ENCODE results near the gene MAP1LC3A. TPM values are rescaled to one million over a fixed set of nuclear protein-coding genes. Genes with fewer than 3 reads are reported as not detected.

Gene MAP1LC3A
- total RNA-seq, 4 donors from 2014 or later, result 22.0 to 71.6 (median 63.5) TPM

DNA sequence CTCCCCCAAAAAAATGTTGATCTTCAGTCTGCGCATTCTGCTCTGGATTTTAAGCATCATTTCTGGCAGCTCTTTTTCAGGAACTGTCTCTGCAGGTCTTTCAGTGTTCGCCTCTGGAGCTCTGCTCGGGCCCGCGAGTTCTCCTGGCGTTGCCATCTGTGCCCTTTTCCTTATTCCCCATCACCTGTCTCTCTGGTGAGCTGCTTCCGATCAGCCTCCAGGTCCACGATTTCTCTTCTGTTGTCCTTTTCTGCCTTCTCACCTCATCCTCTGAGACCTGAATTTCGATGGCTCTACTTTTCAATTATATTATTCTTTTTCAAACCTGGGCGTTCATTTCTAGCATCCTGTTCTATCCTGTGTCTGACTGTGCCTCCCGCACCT is 590 bp upstream of the MAP1LC3A start:
- TF ChIP-seq, protein P1, sequence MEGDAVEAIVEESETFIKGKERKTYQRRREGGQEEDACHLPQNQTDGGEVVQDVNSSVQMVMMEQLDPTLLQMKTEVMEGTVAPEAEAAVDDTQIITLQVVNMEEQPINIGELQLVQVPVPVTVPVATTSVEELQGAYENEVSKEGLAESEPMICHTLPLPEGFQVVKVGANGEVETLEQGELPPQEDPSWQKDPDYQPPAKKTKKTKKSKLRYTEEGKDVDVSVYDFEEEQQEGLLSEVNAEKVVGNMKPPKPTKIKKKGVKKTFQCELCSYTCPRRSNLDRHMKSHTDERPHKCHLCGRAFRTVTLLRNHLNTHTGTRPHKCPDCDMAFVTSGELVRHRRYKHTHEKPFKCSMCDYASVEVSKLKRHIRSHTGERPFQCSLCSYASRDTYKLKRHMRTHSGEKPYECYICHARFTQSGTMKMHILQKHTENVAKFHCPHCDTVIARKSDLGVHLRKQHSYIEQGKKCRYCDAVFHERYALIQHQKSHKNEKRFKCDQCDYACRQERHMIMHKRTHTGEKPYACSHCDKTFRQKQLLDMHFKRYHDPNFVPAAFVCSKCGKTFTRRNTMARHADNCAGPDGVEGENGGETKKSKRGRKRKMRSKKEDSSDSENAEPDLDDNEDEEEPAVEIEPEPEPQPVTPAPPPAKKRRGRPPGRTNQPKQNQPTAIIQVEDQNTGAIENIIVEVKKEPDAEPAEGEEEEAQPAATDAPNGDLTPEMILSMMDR (IDR thresholded peaks at IDR 0.05; ENCODE audit: low read depth), result no peak

GRCh38 chr20:34559311-34560140 is 1.0 kb downstream of the MAP1LC3A start:
- TF ChIP-seq, protein P1 (IDR thresholded peaks at IDR 0.05; ENCODE audit: low read depth), result no peak

GRCh38 chr20:34560141-34560523 is 1.6 kb downstream of the MAP1LC3A start:
- TF ChIP-seq, protein P1 (IDR thresholded peaks at IDR 0.05; ENCODE audit: low read depth), result no peak

DNA sequence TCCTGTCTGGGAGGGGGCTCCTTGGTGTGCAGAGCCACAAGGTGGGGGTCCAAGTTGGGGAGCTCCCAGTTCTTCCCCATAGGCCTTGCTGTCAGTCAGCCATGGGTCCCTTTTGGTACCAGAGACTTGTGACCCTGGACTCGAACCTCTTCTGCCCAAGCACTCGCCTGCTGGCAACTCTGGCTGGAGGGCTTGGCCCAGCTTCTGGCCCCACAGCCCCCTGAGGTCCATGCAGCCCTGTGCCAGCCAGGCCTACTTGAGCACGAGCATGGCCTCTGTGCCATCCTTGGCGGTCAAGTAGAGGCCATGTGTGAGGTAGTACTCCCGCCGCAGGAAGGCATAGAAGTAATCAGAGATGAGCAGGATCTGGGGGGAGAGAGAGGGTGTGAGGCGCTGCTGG is 2.1 kb downstream of the MAP1LC3A start:
- TF ChIP-seq, protein P1 (IDR thresholded peaks at IDR 0.05; ENCODE audit: low read depth), result no peak

DNA sequence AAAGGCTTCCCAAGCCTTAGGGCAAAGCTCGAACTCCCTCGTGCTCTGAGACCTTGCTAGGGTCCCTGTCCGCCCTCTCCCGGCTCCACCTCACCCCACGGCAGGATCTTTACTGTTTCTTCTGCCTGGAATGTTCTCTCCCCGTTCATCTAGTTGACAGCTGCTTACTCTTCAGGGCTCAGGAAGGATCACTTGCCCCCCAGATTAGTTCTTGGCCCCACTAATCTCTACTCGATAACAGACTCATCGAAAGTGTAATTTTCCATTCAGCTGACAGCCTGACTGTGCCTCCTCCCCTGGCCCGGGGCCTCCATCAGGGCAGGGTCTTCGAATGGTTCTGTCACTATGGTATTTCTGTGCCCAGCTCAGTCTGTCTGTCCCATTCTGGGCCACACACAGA is 3.1 kb downstream of the MAP1LC3A start:
- TF ChIP-seq, protein P1 (IDR thresholded peaks at IDR 0.05; ENCODE audit: low read depth), result no peak

DNA sequence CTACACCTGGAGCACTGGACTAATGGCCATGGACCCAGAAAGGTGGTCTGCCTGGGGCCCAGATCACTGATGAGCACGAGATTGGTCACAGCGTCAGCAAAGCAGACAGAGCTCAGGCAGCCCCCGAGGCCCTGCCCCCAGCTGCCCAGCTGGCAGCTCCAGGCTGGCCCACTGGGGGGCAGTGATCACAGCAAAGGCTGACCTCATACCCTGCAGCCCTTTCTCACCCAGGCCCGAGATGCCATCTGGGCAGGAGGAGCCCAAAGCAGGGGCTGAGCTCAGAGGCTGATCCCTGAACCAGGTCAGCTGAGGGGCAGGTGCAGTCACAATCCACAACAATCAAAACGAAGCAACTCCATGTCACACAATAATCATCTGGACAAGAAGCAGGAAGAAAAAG is 4.1 kb downstream of the MAP1LC3A start:
- TF ChIP-seq, protein P1 (IDR thresholded peaks at IDR 0.05; ENCODE audit: low read depth), result no peak

DNA sequence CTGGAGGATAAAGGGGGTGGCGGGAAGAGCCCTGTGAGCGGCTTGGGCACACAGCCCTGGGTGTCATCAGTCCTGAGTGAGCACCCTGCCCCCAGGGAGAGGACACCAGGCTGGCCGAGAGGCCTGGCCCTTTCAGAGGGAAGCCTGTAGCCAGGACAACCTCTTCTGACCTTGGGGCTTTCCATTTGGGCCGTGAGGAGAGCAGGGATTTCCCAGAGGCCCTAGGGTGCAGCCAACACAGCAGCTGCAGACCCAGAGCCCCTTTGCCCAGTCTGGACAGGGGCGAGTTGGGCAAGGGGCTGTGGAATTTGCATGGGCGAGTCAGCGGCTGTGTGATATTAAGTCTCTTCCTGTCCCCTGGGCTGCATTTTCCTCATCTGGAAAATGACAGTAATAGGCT is 6.3 kb downstream of the MAP1LC3A start:
- TF ChIP-seq, protein P1 (IDR thresholded peaks at IDR 0.05; ENCODE audit: low read depth), result no peak

Data from subcutaneous adipose tissue (tissue), 4 donors.